Uterus (tissue), 2 donors: ENCODE measurements around the gene BIRC3.

Experiments
- POLR2A ChIP-seq, 2 donors: fragments of 450-650 bp; IDR thresholded peaks; one replicate each; pipeline ENCODE4 v1.6.1; 2016; ENCODE audit warnings: antibody characterized with exemption in 2 of 2, mild to moderate bottlenecking in 1 of 2, moderate library complexity in 1 of 2
- TF ChIP-seq, protein P1 (sequence below), 4 experiments: fragments of 200-600 bp in 2 of 4; fragments of 450-650 bp in 2 of 4; sonication (generic) in 2 of 4; IDR thresholded peaks; one replicate each; pipeline ENCODE4 v1.5.1; 2016 to 2019; ENCODE audit warnings: antibody characterized with exemption in 4 of 4, mild to moderate bottlenecking in 2 of 4, moderate library complexity in 1 of 4

DNA sequence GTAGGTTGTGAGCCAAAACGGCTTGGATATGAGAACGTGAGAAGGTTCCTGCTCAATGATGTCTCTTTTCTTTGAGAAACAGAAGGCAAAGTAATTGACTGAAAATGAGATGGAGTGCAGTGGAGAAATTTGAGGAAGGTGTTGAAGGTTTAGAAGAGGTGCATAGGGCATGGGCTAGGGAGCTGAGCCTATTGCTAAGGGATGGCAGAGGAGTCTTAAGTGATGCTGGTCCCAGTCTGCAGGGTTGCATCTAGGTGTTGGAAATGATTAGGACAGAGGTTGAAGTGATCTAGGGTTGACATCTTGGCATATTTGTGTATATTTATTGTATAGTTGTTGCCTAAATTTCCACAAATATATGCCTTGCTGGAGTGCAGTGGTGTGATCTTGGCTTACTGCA, 2.3 kb downstream of the BIRC3 start:
- TF ChIP-seq, protein P1, sequence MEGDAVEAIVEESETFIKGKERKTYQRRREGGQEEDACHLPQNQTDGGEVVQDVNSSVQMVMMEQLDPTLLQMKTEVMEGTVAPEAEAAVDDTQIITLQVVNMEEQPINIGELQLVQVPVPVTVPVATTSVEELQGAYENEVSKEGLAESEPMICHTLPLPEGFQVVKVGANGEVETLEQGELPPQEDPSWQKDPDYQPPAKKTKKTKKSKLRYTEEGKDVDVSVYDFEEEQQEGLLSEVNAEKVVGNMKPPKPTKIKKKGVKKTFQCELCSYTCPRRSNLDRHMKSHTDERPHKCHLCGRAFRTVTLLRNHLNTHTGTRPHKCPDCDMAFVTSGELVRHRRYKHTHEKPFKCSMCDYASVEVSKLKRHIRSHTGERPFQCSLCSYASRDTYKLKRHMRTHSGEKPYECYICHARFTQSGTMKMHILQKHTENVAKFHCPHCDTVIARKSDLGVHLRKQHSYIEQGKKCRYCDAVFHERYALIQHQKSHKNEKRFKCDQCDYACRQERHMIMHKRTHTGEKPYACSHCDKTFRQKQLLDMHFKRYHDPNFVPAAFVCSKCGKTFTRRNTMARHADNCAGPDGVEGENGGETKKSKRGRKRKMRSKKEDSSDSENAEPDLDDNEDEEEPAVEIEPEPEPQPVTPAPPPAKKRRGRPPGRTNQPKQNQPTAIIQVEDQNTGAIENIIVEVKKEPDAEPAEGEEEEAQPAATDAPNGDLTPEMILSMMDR (IDR thresholded peaks at IDR 0.05), result no peak
- no peak for TF ChIP-seq POLR2A (IDR thresholded peaks at IDR 0.05)
